Measurements from ENCODE around the gene SLC25A4. TPM values are rescaled to one million over a fixed set of nuclear protein-coding genes. Genes with fewer than 3 reads are reported as not detected.

Gene SLC25A4
- total RNA-seq, 4 donors from 2014 or later, result 122 to 180 (median 157) TPM

GRCh38 chr4:185144601-185145240, 1.7 kb downstream of the SLC25A4 start:
- peak overlapping the region; percentile 59 to 69 for H3K4me3 ChIP-seq
- no peaks in the 10 kb centered on the region for H3K9me3 ChIP-seq
- H3K4me1 ChIP-seq, result peaks cover 0 to 59% (median 15%) of the 10 kb centered on the region in 3 donors
- no peak for ATAC-seq
- 30 to 72% methylated on average over 5 to 7 of the region's 16 CpGs for WGBS, 2 donors (ENCODE audit: low coverage in 1 of 2)
- no peaks in the 10 kb centered on the region for H3K27me3 ChIP-seq
- H3K27ac ChIP-seq, result peak overlapping the region; percentile 94 to 98 (median 96)
- H3K36me3 ChIP-seq, result peaks cover 0 to 33% of the 10 kb centered on the region in 2 donors
- TF ChIP-seq POLR2AphosphoS5 (IDR thresholded peaks at IDR 0.05) (no peak), POLR2A (IDR thresholded peaks at IDR 0.05) (no peak), CTCF (IDR thresholded peaks at IDR 0.05) (no peak), EP300 (IDR thresholded peaks at IDR 0.05) (no peak)

- WGBS, 2 donors (ENCODE audit: low coverage in 1 of 2), result 37 to 73% methylated on average over 5 to 8 of the region's 13 CpGs
- peaks cover 0 to 41% of the 10 kb centered on the region in 2 donors for H3K36me3 ChIP-seq
- H3K9me3 ChIP-seq, result no peaks in the 10 kb centered on the region
- TF ChIP-seq POLR2AphosphoS5 (IDR thresholded peaks at IDR 0.05) (peak; percentile 41), POLR2A (IDR thresholded peaks at IDR 0.05) (peak in 1 of 2 donors; percentile 10), CTCF (IDR thresholded peaks at IDR 0.05) (no peak), EP300 (IDR thresholded peaks at IDR 0.05) (no peak)
- peaks cover 0 to 59% (median 15%) of the 10 kb centered on the region in 3 donors for H3K4me1 ChIP-seq
- no peak for ATAC-seq
- H3K27me3 ChIP-seq, result no peaks in the 10 kb centered on the region
- peak overlapping the region; percentile 59 to 69 for H3K4me3 ChIP-seq
- H3K27ac ChIP-seq, result peak overlapping the region; percentile 94 to 98 (median 96)
Measured at GRCh38 chr4:185145572-185145971, 2.5 kb downstream of the SLC25A4 start.

- H3K9me3 ChIP-seq, result no peaks in the 10 kb centered on the region
- H3K27ac ChIP-seq, result peak overlapping the region in 3 of 4 donors; percentile 29 to 40 (median 38)
- 73 to 80% methylated on average over 8 to 12 of the region's 12 CpGs for WGBS, 2 donors (ENCODE audit: low coverage in 1 of 2)
- H3K36me3 ChIP-seq, result peaks cover 0 to 50% of the 10 kb centered on the region in 2 donors
- H3K4me1 ChIP-seq, result peaks cover 0 to 39% (median 11%) of the 10 kb centered on the region in 3 donors
- no peak for TF ChIP-seq POLR2AphosphoS5 (IDR thresholded peaks at IDR 0.05)
- TF ChIP-seq CTCF (IDR thresholded peaks at IDR 0.05), result no peak
- no peak for TF ChIP-seq POLR2A (IDR thresholded peaks at IDR 0.05)
- TF ChIP-seq EP300 (IDR thresholded peaks at IDR 0.05), result no peak
- ATAC-seq, result no peak
- no peaks in the 10 kb centered on the region for H3K27me3 ChIP-seq
- no peak overlapping the region for H3K4me3 ChIP-seq
Measured at GRCh38 chr4:185149392-185149791, 6.3 kb downstream of the SLC25A4 start.

- 75 to 81% methylated on average over 1 of the region's 1 CpG for WGBS, 2 donors (ENCODE audit: low coverage in 1 of 2)
- Histone ChIP-seq H3K4me3 (no peak overlapping the region), H3K27me3 (no peaks in the 10 kb centered on the region), H3K36me3 (peaks cover 0 to 52% of the 10 kb centered on the region in 2 donors), H3K4me1 (peaks cover 0 to 20% (median 0%) of the 10 kb centered on the region in 3 donors), H3K27ac (no peak overlapping the region), H3K9me3 (no peaks in the 10 kb centered on the region)
- TF ChIP-seq CTCF (IDR thresholded peaks at IDR 0.05), result no peak
- no peak for ATAC-seq
Measured at GRCh38 chr4:185151296-185151695, 8.2 kb downstream of the SLC25A4 start.

- H3K9me3 ChIP-seq, result no peaks in the 10 kb centered on the region
- TF ChIP-seq POLR2AphosphoS5 (IDR thresholded peaks at IDR 0.05) (no peak), POLR2A (IDR thresholded peaks at IDR 0.05) (no peak), CTCF (IDR thresholded peaks at IDR 0.05) (no peak), EP300 (IDR thresholded peaks at IDR 0.05) (no peak)
- ATAC-seq, result no peak
- peaks cover 8 to 63% of the 10 kb centered on the region in 2 donors for H3K36me3 ChIP-seq
- WGBS, 2 donors (ENCODE audit: low coverage in 1 of 2), result 42 to 65% methylated on average over 2 of the region's 2 CpGs
- H3K27ac ChIP-seq, result no peak overlapping the region
- H3K4me3 ChIP-seq, result no peak overlapping the region
- H3K4me1 ChIP-seq, result no peaks in the 10 kb centered on the region
- H3K27me3 ChIP-seq, result no peaks in the 10 kb centered on the region
Measured at GRCh38 chr4:185165605-185166063, 22.6 kb downstream of the SLC25A4 start.
